NCI-H2196 (cell line): ENCODE results near the gene PAPPA2.

Experiments used
- DNase-seq: peaks from one replicate; lab custom pipeline; 2025; ENCODE audit not compliant: unreplicated experiment; lab: John Stamatoyannopoulos, UW

The PAPPA2 gene

GRCh38 chr1:176885341-176885740 lies 422.4 kb downstream of the PAPPA2 start:
- DNase-seq = no peak

GRCh38 chr1:176885751-176886150 lies 422.8 kb downstream of the PAPPA2 start:
- no peak for DNase-seq

GRCh38 chr1:176888471-176889032 lies 425.6 kb downstream of the PAPPA2 start:
- DNase-seq = no peak

GRCh38 chr1:176893625-176894352 lies 430.8 kb downstream of the PAPPA2 start:
- DNase-seq = no peak

GRCh38 chr1:176894450-176894849 lies 431.5 kb downstream of the PAPPA2 start:
- DNase-seq = no peak
